SK-N-MC (cell line): Measurements from ENCODE around the gene OCEL1.

Experiments
- EZH2 ChIP-seq: fragments of 200-600 bp; sonication (generic); IDR thresholded peaks from one replicate; pipeline ENCODE4 v1.6.1; 2017; ENCODE audit warnings: antibody characterized with exemption
- FOXP2 ChIP-seq: optimal IDR thresholded peaks from 2 replicates; pipeline ENCODE3; 2011; ENCODE audit warnings: mild to moderate bottlenecking, moderate library complexity; ENCODE audit not compliant: insufficient read depth; ENCODE audit errors: extremely low read length, control extremely low read depth
- POLR2AphosphoS5 ChIP-seq: IDR thresholded peaks from 2 replicates; pipeline ENCODE4 v1.6.1; 2012; ENCODE audit warnings: mild to moderate bottlenecking, low read depth, low read length, borderline replicate concordance

DNA sequence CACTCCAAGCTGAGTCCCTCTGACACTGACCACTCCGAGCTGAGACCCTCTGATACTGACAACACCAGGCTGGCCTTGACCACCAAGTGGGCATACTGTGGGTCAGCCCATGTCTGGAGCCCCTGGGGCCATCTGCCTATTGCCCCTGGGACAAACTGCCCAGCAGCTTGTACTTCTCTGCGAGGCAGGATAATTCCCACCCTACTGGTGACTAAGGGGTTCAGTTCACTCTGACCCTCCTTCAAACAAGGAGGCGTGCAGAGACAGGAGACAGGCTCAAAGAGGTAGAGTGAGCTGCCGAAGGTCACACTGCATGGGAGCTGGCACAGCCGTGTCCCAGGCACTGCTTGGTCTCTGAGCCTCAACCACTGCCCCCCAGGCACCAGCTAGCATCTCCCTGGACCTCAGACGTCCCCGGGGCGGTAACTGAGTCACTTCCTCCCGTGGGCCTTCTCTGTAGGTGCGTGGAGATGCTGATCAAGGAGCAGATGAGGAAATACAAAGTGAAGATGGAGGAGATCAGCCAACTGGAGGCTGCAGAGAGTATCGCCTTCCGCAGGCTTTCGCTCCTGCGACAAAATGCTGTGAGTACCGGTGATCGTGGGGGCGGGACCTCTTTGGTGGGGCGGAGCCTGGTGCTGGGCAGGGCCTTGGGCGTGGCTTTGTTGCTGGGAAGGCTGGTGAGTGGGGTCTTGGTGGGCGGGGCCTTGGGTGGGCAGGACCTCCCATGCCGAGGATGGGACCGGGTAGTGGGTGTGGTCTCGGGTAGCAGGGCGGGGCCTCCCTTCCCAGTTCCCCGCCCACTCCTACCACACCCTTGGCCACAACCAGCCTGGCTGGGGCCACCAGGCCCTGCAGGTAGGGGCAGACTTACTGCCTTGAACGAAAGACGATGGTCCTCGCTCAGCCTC lies 16.6 kb upstream of the OCEL1 start:
- TF ChIP-seq FOXP2 = no peak
- no peak for TF ChIP-seq EZH2
- no peak for TF ChIP-seq POLR2AphosphoS5
